Measurements from ENCODE around the gene TNFSF8. TPM values are rescaled to one million over a fixed set of nuclear protein-coding genes. Genes with fewer than 3 reads are reported as not detected.
A peak's percentile ranks its signal among the peaks of the same experiment; 100 is the strongest.

Gene TNFSF8
- polyA plus RNA-seq: 10 to 100 TPM in 1 of 3 donors, 1 to 10 TPM in 2; 3.1 to 10.9 (median 6.0) TPM

- peak; percentile 58 to 70 (median 62) for DNase-seq
- peaks cover 52 to 58% of the 10 kb centered on the region in 2 donors for H3K4me1 Mint-ChIP-seq
- no peaks in the 10 kb centered on the region for H3K9me3 Mint-ChIP-seq
- no peaks in the 10 kb centered on the region for H3K36me3 Mint-ChIP-seq
- peak within 1 kb of the TSS; percentile 90 to 98 (median 92) for H3K27ac Mint-ChIP-seq
- H3K27me3 Mint-ChIP-seq (ENCODE audit: low read depth in 3 of 3): peaks cover 6 to 9% (median 7%) of the 10 kb centered on the region in 3 donors
- peak within 1 kb of the TSS; percentile 89 to 99 (median 91) for H3K4me3 Mint-ChIP-seq
These were observed at the start of gene TNFSF8 for GRCh38 chr9:114930056-114930812. Gene TNFSF8 (minus strand): TSS chr9:114930591. CDS start chr9:114930303, 288 bp downstream.

GRCh38 chr9:114973216-114973615 is 42.8 kb upstream of the TNFSF8 start:
- no peak for DNase-seq
- Mint-ChIP-seq H3K36me3 (no peaks in the 10 kb centered on the region), H3K27ac (no peak overlapping the region), H3K4me3 (no peak overlapping the region), H3K9me3 (no peaks in the 10 kb centered on the region), H3K4me1 (no peaks in the 10 kb centered on the region), H3K27me3 (ENCODE audit: low read depth in 3 of 3) (peaks cover 1 to 6% (median 4%) of the 10 kb centered on the region in 3 donors)

- Mint-ChIP-seq H3K27me3 (ENCODE audit: low read depth in 3 of 3) (peaks cover 1 to 6% (median 6%) of the 10 kb centered on the region in 3 donors), H3K4me1 (no peaks in the 10 kb centered on the region), H3K9me3 (no peaks in the 10 kb centered on the region)
These were observed 42.2 kb upstream of the TNFSF8 start for GRCh38 chr9:114972510-114973136.

GRCh38 chr9:114969269-114969668 is 38.9 kb upstream of the TNFSF8 start:
- Mint-ChIP-seq H3K27ac (no peak overlapping the region), H3K4me3 (no peak overlapping the region), H3K27me3 (ENCODE audit: low read depth in 3 of 3) (peaks cover 1 to 9% (median 2%) of the 10 kb centered on the region in 3 donors), H3K9me3 (no peaks in the 10 kb centered on the region), H3K36me3 (no peaks in the 10 kb centered on the region), H3K4me1 (no peaks in the 10 kb centered on the region)
- no peak for DNase-seq

More at GRCh38 chr9:114972510-114973136, 42.2 kb upstream of the TNFSF8 start:
- Mint-ChIP-seq H3K36me3 (no peaks in the 10 kb centered on the region), H3K4me3 (no peak overlapping the region), H3K27ac (no peak overlapping the region)
- DNase-seq: no peak

GRCh38 chr9:114968671-114969070 is 38.3 kb upstream of the TNFSF8 start:
- Mint-ChIP-seq H3K9me3 (peaks cover 0 to 3% (median 0%) of the 10 kb centered on the region in 6 donors), H3K27me3 (ENCODE audit: low read depth in 3 of 3) (peaks cover 0 to 9% (median 2%) of the 10 kb centered on the region in 3 donors), H3K36me3 (no peaks in the 10 kb centered on the region), H3K4me3 (no peak overlapping the region), H3K27ac (no peak overlapping the region), H3K4me1 (no peaks in the 10 kb centered on the region)
- no peak for DNase-seq

- no peaks in the 10 kb centered on the region for H3K4me1 Mint-ChIP-seq
- H3K9me3 Mint-ChIP-seq: peaks cover 6 to 31% (median 17%) of the 10 kb centered on the region in 6 donors
- no peak for DNase-seq
- H3K27ac Mint-ChIP-seq: no peak overlapping the region
- H3K36me3 Mint-ChIP-seq: peaks cover 3 to 8% (median 7%) of the 10 kb centered on the region in 3 donors
- H3K27me3 Mint-ChIP-seq (ENCODE audit: low read depth in 3 of 3): peaks cover 0 to 9% (median 2%) of the 10 kb centered on the region in 3 donors
- no peak overlapping the region for H3K4me3 Mint-ChIP-seq
These were observed 35.2 kb upstream of the TNFSF8 start for GRCh38 chr9:114965564-114965963.

- Mint-ChIP-seq H3K36me3 (peaks cover 9 to 14% (median 14%) of the 10 kb centered on the region in 3 donors), H3K9me3 (peaks cover 6 to 44% (median 24%) of the 10 kb centered on the region in 6 donors)
These were observed 32.4 kb upstream of the TNFSF8 start for GRCh38 chr9:114962809-114963208.

GRCh38 chr9:114960276-114960675 is 29.9 kb upstream of the TNFSF8 start:
- peaks cover 6 to 44% (median 24%) of the 10 kb centered on the region in 6 donors for H3K9me3 Mint-ChIP-seq
- peaks cover 9 to 14% (median 14%) of the 10 kb centered on the region in 3 donors for H3K36me3 Mint-ChIP-seq
- no peak for DNase-seq
- H3K4me3 Mint-ChIP-seq: no peak overlapping the region
- peaks cover 11 to 19% of the 10 kb centered on the region in 2 donors for H3K4me1 Mint-ChIP-seq
- peaks cover 0 to 8% (median 2%) of the 10 kb centered on the region in 3 donors for H3K27me3 Mint-ChIP-seq (ENCODE audit: low read depth in 3 of 3)
- no peak overlapping the region for H3K27ac Mint-ChIP-seq

More at GRCh38 chr9:114962809-114963208, 32.4 kb upstream of the TNFSF8 start:
- Mint-ChIP-seq H3K4me3 (no peak overlapping the region), H3K4me1 (peaks cover 11 to 12% of the 10 kb centered on the region in 2 donors), H3K27ac (no peak overlapping the region), H3K27me3 (ENCODE audit: low read depth in 3 of 3) (peaks cover 0 to 13% (median 0%) of the 10 kb centered on the region in 3 donors)
- no peak for DNase-seq

GRCh38 chr9:114958844-114959235 is 28.4 kb upstream of the TNFSF8 start:
- Mint-ChIP-seq H3K27me3 (ENCODE audit: low read depth in 3 of 3) (peaks cover 0 to 8% (median 3%) of the 10 kb centered on the region in 3 donors), H3K27ac (no peak overlapping the region), H3K9me3 (peaks cover 6 to 42% (median 24%) of the 10 kb centered on the region in 6 donors), H3K36me3 (peaks cover 9 to 14% (median 14%) of the 10 kb centered on the region in 3 donors), H3K4me1 (peaks cover 11 to 19% of the 10 kb centered on the region in 2 donors), H3K4me3 (peak overlapping the region in 1 of 5 donors; percentile 21)
- DNase-seq: no peak

- DNase-seq: no peak
- H3K27ac Mint-ChIP-seq: peak overlapping the region in 1 of 6 donors; percentile 17
- peaks cover 9 to 14% (median 14%) of the 10 kb centered on the region in 3 donors for H3K36me3 Mint-ChIP-seq
- peaks cover 0 to 8% (median 3%) of the 10 kb centered on the region in 3 donors for H3K27me3 Mint-ChIP-seq (ENCODE audit: low read depth in 3 of 3)
- peaks cover 11 to 19% of the 10 kb centered on the region in 2 donors for H3K4me1 Mint-ChIP-seq
- peaks cover 5 to 40% (median 24%) of the 10 kb centered on the region in 6 donors for H3K9me3 Mint-ChIP-seq
- H3K4me3 Mint-ChIP-seq: peak overlapping the region in 4 of 5 donors; percentile 21 to 38 (median 29)
These were observed 27.8 kb upstream of the TNFSF8 start for GRCh38 chr9:114958021-114958843.

- DNase-seq: no peak
- peaks cover 11 to 19% of the 10 kb centered on the region in 2 donors for H3K4me1 Mint-ChIP-seq
- H3K9me3 Mint-ChIP-seq: peaks cover 4 to 33% (median 21%) of the 10 kb centered on the region in 6 donors
- H3K27ac Mint-ChIP-seq: no peak overlapping the region
- peaks cover 8 to 14% (median 14%) of the 10 kb centered on the region in 3 donors for H3K36me3 Mint-ChIP-seq
- no peak overlapping the region for H3K4me3 Mint-ChIP-seq
- peaks cover 0 to 8% (median 3%) of the 10 kb centered on the region in 3 donors for H3K27me3 Mint-ChIP-seq (ENCODE audit: low read depth in 3 of 3)
These were observed 27.2 kb upstream of the TNFSF8 start for GRCh38 chr9:114957558-114957957.

- Mint-ChIP-seq H3K27ac (no peak overlapping the region), H3K9me3 (peaks cover 0 to 11% (median 8%) of the 10 kb centered on the region in 6 donors), H3K4me3 (no peak overlapping the region), H3K4me1 (peaks cover 11 to 19% of the 10 kb centered on the region in 2 donors), H3K27me3 (ENCODE audit: low read depth in 3 of 3) (peaks cover 3 to 14% (median 3%) of the 10 kb centered on the region in 3 donors), H3K36me3 (peaks cover 5 to 7% (median 6%) of the 10 kb centered on the region in 3 donors)
- no peak for DNase-seq
These were observed 24.7 kb upstream of the TNFSF8 start for GRCh38 chr9:114954956-114955582.

GRCh38 chr9:114953959-114954358 is 23.6 kb upstream of the TNFSF8 start:
- no peak for DNase-seq
- H3K27me3 Mint-ChIP-seq (ENCODE audit: low read depth in 3 of 3): peaks cover 3 to 7% (median 4%) of the 10 kb centered on the region in 3 donors
- no peak overlapping the region for H3K4me3 Mint-ChIP-seq
- H3K36me3 Mint-ChIP-seq: peaks cover 0 to under 1% (median 0%) of the 10 kb centered on the region in 3 donors
- H3K4me1 Mint-ChIP-seq: peaks cover 11 to 18% of the 10 kb centered on the region in 2 donors
- H3K9me3 Mint-ChIP-seq: peaks cover 0 to 2% (median under 1%) of the 10 kb centered on the region in 6 donors
- H3K27ac Mint-ChIP-seq: no peak overlapping the region

Data from immature natural killer cell (primary cell).